HT1080 (cell line): Measurements from ENCODE around the gene IRX4. TPM values are rescaled to one million over a fixed set of nuclear protein-coding genes. Genes with fewer than 3 reads are reported as not detected.

Experiments used
- total RNA-seq: library from RNA; depleted of rRNA; stranded (reverse); fragments of >200 nt; shearing (Covaris generic); gene quantifications from 2 replicates; pipeline ENCODE4 v1.2.3, GENCODE V29; 2014; rRNA removed

Gene IRX4
- total RNA-seq, 1 experiment from 2014 or later = not detected

Other genes with a start within 250 kb of the IRX4 start
- gene MRPL36, start 83.1 kb downstream of the IRX4 start, total RNA-seq = 134 and 149 TPM in 2 replicates
- gene NDUFS6, start 81.5 kb downstream of the IRX4 start, total RNA-seq = 77.4 and 102 TPM in 2 replicates